ACHN (cell line): ENCODE measurements around the gene PTPRK.
A peak's percentile ranks its signal among the peaks of the same experiment; 100 is the strongest.

Experiments
- DNase-seq: peaks from one replicate; pipeline ENCODE4 v3.0.0-alpha.2; 2015
- in situ Hi-C: cut with HindIII; loops from 2 replicates; pipeline ENCODE4 v1.10.0; 2017; ENCODE audit warnings: low sequenced_read_pairs, low pct_ligation_motif_present, low pct_unique_long_range_greater_than_20kb

PTPRK gene

DNA sequence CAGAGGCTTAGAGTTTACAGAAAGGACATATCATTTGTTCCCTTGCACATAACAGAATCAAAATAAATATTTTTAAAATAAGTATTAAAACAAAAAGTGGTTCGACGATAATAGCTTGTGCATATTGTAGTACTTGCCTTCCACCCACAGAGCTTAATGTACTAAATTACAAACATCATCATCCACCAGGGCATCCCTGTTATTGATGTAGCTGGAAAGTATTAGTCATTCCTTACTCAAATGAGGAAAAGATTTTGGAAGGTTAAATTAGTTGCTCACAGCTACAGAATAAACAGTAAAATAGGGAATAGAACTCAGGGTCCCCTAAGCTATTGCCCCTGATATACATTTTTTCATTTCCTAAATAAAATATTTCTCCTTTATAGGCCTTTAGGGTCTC lies 150.3 kb downstream of the PTPRK start:
- in situ Hi-C loops, result no loop called here
- DNase-seq, result no peak

DNA sequence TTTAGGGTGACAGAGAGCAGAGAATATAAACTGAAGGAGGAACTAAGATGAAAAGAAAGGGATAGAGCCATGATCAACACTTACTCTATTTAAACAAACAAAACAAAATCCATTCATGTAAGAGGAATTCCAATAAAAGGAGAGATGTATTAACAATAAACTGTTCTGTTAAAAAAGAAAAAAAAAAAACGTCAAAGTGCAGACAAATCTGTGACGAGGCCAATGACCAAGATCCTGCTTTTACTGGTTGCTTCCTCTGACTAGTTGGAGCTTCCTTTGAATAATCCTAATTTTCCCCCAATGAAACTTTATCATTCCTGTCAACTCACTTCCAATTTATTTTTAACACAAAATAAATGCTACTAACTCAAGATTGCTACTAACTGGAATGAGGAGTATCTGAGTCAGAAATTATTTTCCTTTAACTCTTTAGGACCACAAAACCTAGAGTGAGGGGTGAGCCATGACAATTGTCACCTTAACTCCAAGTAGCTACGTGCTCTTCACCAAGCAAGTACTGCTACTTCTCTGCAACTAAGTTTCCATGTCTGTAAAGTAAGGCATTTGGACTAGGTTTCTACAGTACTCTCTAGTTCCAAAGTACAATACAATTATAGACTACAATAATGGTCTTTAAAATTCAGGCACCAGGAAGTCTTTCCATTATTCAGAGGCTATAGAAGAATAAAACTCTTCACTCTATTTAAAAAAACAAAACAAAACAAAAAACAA lies 152.0 kb downstream of the PTPRK start:
- DNase-seq, result no peak
- in situ Hi-C loops, result no loop called here

DNA sequence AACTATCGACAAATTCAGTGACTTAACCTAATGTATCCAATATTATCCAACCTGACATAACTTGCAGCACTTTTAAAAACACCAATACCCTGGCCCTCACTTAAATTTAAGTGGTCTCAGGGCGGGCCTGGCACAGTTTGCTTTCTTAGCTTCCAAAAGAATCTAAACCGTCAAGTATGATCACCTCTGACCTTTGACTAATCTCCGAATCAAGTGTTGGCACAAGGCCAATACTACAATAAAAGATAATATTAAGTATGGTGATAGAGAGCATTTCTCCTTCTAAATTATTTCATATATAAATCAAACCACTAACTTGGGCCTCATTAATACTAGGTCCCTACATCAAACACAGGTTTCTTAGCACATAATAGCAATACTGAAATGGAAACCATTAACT lies 153.0 kb downstream of the PTPRK start:
- in situ Hi-C loops, result no loop called here
- no peak for DNase-seq

DNA sequence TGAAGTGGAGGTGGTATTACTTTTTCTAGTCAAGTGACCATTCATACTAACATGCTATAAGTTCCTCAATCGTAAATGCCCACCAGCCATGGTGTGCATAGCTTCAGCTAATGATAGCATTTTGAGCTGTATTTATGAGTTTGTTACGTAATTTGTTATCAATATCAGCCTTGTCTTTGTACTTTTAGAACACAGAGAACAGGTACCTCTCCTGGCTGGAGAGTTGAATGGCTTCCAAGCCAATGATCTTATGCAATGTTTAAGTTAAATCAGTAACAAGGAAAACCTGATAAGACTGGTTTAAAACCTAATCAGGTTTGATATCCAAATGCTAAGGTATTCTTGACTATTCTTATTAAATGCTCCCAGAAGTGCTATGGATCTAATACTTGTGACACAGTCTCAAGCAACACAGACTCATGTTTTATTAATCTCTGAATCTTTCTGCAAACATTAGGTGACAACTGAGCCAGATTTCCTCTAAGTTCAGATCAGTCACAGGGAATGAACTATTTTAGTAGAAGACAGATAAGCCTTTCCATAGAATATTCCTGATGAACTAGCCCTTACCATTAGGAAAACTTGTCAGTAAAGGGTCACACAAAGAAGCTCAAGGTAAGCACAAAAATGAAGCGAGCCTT lies 154.8 kb downstream of the PTPRK start:
- no peak for DNase-seq
- in situ Hi-C loops, result no loop called here

DNA sequence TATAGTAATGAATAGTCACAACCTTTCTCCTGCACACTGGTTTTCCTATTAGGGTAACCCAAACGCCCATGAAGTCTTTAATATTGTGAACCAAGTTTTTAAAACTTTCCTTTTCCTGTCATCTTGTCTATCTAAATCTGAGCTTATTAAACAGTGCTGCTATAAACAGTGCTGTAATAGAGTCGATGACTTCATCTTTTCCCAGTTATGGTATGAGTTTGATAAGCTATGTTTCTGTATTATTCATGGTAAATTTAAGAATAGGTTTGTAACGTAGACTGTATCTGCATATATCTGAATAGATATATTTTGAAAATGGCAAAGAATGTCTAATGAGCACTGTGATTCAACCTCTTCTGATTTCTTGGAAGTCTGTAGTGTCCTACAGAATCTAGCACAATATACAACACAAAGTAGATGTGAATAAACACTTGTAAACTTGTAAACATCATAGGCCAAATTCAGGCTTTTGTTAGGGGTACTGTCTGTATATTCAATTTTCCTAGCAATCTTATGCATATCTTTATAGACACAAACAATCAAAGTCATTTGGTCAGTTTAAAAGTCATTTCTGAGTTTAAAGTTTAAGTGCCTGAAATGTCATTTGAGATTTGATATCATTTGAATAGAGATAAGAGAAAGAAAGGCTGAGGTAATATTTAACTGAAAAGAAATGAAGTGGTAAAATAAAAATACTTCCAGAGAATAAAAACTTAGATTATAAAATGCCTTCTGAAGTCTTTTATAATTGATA lies 155.5 kb downstream of the PTPRK start:
- no peak for DNase-seq
- in situ Hi-C loops, result no loop called here

DNA sequence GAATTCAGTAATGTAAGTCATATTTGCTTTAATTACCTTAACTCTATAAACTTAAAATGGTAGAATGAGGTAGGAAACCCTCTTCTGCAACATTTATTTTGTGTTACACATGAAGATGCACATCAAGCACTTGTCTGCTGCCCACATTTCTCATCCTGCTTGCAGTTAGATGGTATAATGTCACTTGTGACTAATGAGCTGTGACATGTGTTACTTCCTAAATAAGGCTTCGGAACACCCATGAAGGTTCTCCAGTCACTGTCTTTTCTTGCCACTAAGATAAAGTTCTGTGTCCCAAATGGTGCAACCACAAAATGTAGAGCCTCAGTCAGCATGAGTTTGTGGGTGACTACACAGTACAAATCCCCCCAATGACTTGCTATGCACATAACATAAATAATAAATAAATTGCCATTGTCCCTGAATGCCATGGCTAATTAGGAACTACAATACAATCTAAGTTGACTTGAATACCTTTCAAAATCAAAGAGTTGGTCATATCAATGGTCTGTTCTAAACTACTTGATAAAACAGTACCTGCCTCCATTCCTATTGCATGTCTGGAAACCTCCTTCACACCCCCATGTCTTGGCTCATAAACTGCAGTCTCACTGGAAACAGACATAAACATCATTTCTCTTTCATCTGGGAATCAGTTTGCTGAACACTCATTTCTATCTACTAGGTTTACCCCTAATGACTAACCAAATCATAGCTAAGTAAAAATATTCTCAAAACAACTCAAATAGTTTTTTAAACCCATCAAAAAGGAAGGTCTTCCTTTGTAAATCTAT lies 157.2 kb downstream of the PTPRK start:
- in situ Hi-C loops, result no loop called here

DNA sequence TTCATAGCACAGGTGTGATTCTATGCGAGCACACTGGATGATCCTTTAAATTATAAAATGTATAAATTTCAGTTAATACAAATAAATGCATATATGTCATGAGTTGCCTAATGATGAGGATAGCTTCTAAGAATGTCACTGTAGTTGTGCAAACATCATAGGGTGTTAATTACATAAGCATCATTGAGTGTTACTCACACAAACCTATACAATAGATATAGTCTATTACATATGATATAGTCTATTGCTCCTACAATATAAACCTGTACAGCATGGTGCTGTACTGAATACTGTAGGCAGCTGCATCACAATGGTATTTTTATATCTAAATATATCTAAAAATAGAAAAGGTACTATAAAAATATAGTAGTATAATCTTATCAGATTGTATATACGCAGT lies 159.0 kb downstream of the PTPRK start:
- no peak for DNase-seq
- in situ Hi-C loops, result no loop called here

More for the DNA sequence above, 157.2 kb downstream of the PTPRK start:
- no peak for DNase-seq

DNA sequence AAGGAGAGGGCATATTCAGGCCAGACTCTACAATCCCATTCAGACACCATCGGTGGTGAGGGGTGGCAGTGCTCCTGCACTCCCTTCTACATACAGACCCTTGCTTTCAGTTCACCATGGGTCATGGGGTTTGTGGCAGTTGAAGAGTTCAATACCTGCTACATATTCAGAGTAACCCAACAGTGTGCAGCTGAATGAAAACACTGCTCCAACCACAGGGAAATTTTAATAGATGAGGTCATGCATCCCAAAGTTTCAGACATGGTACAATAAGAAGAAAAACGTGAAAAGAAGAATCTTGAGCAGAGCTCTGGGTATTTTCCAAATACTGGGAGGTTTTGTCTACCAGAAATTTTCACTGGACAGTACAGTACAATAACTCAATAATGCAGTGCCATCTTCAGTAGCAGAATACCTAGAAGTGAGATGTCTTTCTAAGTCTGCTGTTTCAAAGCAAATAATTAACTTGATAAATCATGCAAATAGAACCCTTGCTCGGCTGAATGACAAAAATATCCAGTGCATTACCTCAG lies 162.1 kb downstream of the PTPRK start:
- DNase-seq, result peak; percentile 38
- in situ Hi-C loops, result no loop called here

DNA sequence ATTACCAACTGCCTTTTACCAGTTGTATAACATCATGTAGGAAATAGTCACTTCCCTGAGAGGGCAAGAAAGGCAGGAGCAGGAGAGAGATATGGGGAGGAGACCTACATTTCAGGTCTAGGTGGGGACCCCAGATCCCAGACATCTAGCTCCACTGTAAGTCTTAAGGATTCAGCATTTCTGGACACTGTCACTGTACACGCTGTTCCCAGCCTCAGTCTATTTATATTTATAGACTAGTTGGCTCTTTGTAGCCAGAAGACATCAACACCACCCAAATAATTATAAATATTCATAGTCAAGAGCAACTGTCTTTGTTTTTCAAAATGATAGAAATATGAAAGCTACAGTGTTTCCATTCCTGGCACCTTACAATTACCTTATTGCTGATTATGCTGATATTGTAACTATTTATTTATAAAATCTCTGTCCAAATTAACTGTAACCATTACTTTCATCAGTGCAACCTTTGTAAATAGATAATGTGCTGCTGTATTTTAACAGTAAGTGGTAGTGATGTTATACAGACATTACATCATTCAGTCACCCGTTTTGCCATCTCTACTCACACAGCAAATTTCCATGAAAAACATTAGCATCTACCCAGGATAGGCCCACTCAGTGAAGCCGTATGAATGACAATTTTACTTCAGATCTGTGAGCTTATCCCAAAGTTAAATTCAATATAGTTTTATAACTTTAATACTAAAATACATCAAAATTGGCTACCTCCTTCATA lies 162.8 kb downstream of the PTPRK start:
- no peak for DNase-seq
- in situ Hi-C loops, result no loop called here

DNA sequence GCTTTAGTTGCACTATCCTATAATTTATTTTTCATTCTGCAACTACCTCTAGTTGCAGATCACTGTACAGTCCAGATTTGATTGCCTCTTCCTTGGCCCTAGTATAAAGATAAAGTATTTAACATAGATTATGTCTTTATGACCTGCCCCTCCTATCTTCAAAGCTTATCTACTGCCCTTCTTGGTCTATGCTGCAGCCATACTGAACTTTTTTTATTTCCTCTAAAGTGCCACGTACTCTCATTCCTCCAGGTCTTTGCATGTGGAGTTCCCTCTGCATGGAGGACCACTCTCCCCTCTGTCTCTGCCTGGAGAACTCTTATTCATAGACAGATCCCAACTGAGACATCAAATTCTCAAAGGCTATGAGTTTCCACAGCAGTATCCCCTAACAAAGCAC lies 168.0 kb downstream of the PTPRK start:
- in situ Hi-C loops, result no loop called here
- no peak for DNase-seq

DNA sequence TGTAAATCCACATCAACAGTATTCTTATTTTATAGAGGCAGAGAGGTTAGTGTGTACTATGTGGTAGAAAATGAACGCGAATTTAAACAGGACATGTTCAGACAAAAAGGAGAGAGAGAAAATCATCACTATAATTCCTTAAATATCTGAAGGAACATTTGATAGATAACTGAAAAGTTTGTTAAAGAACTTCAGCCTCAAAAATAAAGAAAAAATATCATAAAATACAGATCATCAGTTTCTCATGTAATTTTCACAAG lies 169.2 kb downstream of the PTPRK start:
- in situ Hi-C loops, result no loop called here
- no peak for DNase-seq

DNA sequence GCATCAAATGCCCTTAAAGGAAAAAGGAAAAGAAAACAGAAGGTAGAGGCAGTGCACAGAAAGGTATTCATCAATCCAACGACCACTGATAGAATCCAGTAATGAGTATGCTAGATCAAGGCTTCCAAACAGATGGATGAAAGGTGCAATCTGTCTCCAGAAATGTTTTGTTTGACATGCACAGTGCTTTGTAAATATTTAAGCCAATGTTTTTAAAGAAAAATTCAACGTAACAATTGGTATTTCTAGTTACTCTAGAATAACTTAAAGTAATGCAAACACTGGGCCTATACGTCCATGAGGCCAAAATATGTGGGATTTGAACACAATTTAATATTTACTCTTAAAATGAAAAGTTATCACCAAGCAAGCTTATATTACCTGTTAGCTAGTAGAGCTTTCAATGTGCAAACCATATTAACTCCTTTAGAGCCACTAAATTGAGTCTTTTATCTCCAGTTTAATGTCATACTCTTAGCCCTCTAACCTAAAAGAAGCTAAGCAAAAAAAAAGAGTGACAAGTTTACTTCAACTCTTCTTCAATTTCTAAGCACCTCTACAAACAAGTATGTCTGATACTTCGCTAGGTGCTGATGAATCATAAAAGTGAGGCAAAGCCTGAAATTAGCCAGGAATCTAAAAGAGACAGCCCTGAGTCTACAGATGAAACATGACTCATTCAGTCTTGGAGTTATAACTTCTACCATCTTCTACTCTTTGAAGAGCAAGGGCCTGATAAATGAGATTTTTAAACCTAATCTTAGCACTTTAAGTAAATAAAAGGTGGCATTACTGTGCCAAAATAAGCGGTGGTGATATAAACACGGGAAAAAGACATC lies 169.8 kb downstream of the PTPRK start:
- in situ Hi-C loops, result no loop called here
- DNase-seq, result peak; percentile 17

DNA sequence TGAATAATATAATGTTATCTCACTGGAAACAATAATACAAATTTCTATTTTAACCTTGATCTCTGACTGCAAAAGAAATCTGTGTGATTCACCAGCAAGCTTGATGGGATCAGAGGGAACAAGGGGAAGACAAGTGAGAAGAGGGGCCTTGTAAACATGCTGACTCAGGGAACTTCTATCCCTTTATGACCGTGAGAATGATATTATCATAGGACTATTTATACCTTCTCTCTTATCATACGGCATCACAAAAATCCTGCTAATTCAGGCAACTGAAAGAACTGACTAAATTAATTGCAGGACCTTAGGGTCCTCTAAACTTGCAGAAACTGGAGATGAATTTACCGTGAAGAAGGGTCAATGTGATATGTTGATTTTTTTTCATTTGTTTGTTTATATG lies 173.3 kb downstream of the PTPRK start:
- in situ Hi-C loops, result no loop called here
- no peak for DNase-seq

DNA sequence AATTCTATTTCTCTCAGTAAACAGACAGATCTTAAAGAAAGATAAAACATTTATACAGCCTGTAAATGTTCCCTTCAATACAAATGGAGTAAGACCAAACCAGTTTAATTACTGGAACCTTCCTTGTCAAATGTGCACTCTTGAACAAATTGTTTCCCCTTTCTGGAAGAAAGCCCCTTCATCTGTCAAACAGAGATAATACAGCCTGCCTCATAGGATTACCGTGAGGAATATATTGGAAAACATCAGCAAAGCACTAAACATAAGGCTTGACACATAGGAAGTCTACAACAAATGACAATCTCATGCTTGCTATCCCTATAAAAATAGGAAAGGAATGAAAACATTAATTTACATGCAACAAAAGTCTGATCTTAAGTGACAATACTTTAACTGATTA lies 173.8 kb downstream of the PTPRK start:
- in situ Hi-C loops, result no loop called here
- DNase-seq, result no peak

DNA sequence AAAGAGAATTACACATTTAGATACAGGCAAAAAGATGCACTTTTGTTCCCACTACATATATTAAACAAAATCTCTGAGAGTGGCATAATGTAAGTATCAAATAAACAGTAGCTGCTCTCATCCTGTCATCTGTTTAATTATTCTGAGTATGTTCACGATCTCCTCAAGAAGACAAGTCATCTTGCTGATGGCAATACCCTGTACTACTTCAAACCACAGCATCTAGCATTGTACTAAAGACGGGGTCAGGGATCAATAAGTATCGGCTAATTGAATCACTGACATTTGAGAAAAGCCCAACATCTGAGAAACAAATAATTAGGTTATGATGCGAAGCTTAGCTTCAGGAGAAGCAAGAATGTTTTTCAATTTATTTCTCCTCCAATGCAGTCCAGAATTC lies 175.1 kb downstream of the PTPRK start:
- in situ Hi-C loops, result no loop called here
- no peak for DNase-seq

DNA sequence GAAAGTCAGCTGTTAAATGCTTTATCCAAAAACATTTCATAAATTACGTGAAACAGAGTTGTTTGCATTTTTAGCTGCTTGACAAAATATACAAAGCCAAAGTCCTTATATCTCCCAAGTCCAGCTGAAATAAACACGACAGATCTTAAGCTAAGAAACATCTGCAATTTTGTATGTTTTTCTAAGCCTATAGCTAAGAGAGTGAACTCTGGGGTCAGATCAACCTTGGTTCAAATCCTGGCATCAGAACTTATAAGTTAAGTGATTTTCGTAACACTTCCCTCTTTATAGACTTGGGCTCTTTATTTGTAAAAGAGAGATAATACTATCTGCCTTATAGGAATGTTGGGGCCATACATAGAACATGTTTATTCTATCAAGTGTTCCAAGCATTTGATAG lies 176.7 kb downstream of the PTPRK start:
- in situ Hi-C loops, result no loop called here
- no peak for DNase-seq

DNA sequence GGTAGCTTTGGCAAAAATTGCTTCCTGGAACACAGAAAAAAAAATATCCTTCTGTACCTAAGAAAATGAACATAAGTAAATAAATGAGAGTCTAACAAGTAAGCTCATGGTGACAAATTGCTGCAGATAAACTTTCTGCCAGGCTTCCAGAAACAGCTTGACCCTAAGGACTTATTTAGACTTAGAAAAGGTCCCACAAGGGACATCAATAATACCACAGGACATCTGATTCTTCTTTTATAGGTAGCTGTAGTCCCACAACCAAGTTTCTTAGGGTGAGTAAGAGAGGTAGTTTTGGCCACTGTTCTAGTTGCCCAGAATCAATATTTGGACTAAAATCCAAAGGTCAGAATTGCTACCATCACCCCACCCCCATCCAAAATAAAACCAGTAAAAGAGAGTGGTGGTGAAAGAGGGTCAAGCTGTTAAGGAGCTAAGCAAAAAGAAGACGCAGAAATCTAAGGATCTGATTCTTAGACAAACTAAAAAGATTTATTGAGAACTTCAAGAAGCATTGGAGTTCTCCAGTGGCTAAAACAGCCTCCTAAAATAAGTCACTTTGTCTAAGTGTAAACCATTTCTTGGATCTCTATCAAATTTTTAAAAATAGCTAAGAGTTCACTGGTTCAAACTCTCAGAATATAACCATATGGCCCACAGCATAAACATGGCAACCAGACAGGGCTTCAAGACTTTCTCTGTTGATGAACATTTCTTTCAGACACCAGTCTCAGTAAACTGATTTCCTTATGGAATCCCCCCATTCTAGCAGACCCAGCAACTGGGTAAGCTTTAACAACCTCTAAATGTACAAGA lies 180.6 kb downstream of the PTPRK start:
- in situ Hi-C loops, result no loop called here
- no peak for DNase-seq
